ENCODE data around the gene MNX1.

GRCh38 chr7:157046681-157047080, 36.2 kb upstream of the MNX1 start:
- TF ChIP-seq, protein P1, sequence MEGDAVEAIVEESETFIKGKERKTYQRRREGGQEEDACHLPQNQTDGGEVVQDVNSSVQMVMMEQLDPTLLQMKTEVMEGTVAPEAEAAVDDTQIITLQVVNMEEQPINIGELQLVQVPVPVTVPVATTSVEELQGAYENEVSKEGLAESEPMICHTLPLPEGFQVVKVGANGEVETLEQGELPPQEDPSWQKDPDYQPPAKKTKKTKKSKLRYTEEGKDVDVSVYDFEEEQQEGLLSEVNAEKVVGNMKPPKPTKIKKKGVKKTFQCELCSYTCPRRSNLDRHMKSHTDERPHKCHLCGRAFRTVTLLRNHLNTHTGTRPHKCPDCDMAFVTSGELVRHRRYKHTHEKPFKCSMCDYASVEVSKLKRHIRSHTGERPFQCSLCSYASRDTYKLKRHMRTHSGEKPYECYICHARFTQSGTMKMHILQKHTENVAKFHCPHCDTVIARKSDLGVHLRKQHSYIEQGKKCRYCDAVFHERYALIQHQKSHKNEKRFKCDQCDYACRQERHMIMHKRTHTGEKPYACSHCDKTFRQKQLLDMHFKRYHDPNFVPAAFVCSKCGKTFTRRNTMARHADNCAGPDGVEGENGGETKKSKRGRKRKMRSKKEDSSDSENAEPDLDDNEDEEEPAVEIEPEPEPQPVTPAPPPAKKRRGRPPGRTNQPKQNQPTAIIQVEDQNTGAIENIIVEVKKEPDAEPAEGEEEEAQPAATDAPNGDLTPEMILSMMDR (IDR thresholded peaks at IDR 0.05; ENCODE audit: low read depth, low read length, missing input control): no peak
- TF ChIP-seq REST (IDR thresholded peaks at IDR 0.05): no peak
- TF ChIP-seq RAD21 (IDR thresholded peaks at IDR 0.05): no peak
- TF ChIP-seq ZBTB33 (IDR thresholded peaks at IDR 0.05): no peak
- TF ChIP-seq, protein P2, sequence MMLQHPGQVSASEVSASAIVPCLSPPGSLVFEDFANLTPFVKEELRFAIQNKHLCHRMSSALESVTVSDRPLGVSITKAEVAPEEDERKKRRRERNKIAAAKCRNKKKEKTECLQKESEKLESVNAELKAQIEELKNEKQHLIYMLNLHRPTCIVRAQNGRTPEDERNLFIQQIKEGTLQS (IDR thresholded peaks at IDR 0.05): no peak
- no peak for TF ChIP-seq GABPA (IDR thresholded peaks at IDR 0.05 in 1 of 2, conservative IDR thresholded peaks at IDR 0.05 in 1 of 2)
- TF ChIP-seq HNF4G (IDR thresholded peaks at IDR 0.05): no peak
- no peak for TF ChIP-seq TAF1 (conservative IDR thresholded peaks at IDR 0.05)
- TF ChIP-seq, protein P3, sequence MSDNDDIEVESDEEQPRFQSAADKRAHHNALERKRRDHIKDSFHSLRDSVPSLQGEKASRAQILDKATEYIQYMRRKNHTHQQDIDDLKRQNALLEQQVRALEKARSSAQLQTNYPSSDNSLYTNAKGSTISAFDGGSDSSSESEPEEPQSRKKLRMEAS (IDR thresholded peaks at IDR 0.05): no peak
- TF ChIP-seq FOXA1 (IDR thresholded peaks at IDR 0.05): no peak
- TF ChIP-seq JUND (IDR thresholded peaks at IDR 0.05): no peak
- no peak for TF ChIP-seq EGR1 (IDR thresholded peaks at IDR 0.05; ENCODE audit: low read depth in 2 of 2)

Data from liver (tissue), 3 donors.